Testis (tissue), 2 donors: Measurements from ENCODE around the gene SERTAD2.
A peak's percentile ranks its signal among the peaks of the same experiment; 100 is the strongest.

Experiments
- CTCF ChIP-seq, 3 experiments: fragments of 450-650 bp in 2 of 3; fragments of 200-600 bp in 1 of 3; sonication (generic) in 1 of 3; IDR thresholded peaks; one replicate each; pipeline ENCODE4 v1.5.1; 2016 to 2019; ENCODE audit warnings: antibody characterized with exemption in 3 of 3, mild to moderate bottlenecking in 2 of 3, moderate library complexity in 1 of 3
- POLR2A ChIP-seq: fragments of 450-650 bp; IDR thresholded peaks from one replicate; pipeline ENCODE4 v1.6.1; 2017; ENCODE audit warnings: antibody characterized with exemption, mild to moderate bottlenecking, moderate library complexity

GRCh38 chr2:64653109-64654062 lies at the start of gene SERTAD2:
- TF ChIP-seq CTCF (IDR thresholded peaks at IDR 0.05): peak in 2 of 3 experiments; percentile 6 to 7
- TF ChIP-seq POLR2A: peak; percentile 75
